Measurements from ENCODE around the gene ESPNL. TPM values are rescaled to one million over a fixed set of nuclear protein-coding genes. Genes with fewer than 3 reads are reported as not detected.

The ESPNL gene
- total RNA-seq, 1 experiment from 2014 or later = 0.19 TPM

- Mint-ChIP-seq H3K9me3 (ENCODE audit: low read depth, unreplicated experiment) (peaks cover 2% of the 10 kb centered on the region), H3K27me3 (ENCODE audit: unreplicated experiment) (peaks cover 64% of the 10 kb centered on the region), H3K36me3 (ENCODE audit: insufficient read depth, unreplicated experiment) (no peaks in the 10 kb centered on the region), H3K4me3 (ENCODE audit: low read depth, unreplicated experiment) (no peak overlapping the region), H3K4me1 (ENCODE audit: low read depth, unreplicated experiment) (no peaks in the 10 kb centered on the region), H3K27ac (ENCODE audit: unreplicated experiment) (no peak overlapping the region)
- intact Hi-C loops (cut with micrococcal nuclease; ENCODE audit: unreplicated experiment) = no loop called here
- TF ChIP-seq, protein P1, sequence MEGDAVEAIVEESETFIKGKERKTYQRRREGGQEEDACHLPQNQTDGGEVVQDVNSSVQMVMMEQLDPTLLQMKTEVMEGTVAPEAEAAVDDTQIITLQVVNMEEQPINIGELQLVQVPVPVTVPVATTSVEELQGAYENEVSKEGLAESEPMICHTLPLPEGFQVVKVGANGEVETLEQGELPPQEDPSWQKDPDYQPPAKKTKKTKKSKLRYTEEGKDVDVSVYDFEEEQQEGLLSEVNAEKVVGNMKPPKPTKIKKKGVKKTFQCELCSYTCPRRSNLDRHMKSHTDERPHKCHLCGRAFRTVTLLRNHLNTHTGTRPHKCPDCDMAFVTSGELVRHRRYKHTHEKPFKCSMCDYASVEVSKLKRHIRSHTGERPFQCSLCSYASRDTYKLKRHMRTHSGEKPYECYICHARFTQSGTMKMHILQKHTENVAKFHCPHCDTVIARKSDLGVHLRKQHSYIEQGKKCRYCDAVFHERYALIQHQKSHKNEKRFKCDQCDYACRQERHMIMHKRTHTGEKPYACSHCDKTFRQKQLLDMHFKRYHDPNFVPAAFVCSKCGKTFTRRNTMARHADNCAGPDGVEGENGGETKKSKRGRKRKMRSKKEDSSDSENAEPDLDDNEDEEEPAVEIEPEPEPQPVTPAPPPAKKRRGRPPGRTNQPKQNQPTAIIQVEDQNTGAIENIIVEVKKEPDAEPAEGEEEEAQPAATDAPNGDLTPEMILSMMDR (IDR thresholded peaks at IDR 0.05; ENCODE audit: unreplicated experiment) = no peak
- no TSS peak for BruUV-seq (replicated peaks)
- CTCF ChIA-PET = no interaction called here
- no peak for DNase-seq
Observed at GRCh38 chr2:238116298-238117198, 16.4 kb downstream of the ESPNL start.

- no peak for DNase-seq
- H3K4me3 Mint-ChIP-seq (ENCODE audit: low read depth, unreplicated experiment) = no peak overlapping the region
- CTCF ChIA-PET = no interaction called here
- peaks cover 2% of the 10 kb centered on the region for H3K9me3 Mint-ChIP-seq (ENCODE audit: low read depth, unreplicated experiment)
- TF ChIP-seq, protein P1 (IDR thresholded peaks at IDR 0.05; ENCODE audit: unreplicated experiment) = no peak
- BruUV-seq (replicated peaks) = no TSS peak
- no peaks in the 10 kb centered on the region for H3K4me1 Mint-ChIP-seq (ENCODE audit: low read depth, unreplicated experiment)
- H3K27me3 Mint-ChIP-seq (ENCODE audit: unreplicated experiment) = peaks cover 64% of the 10 kb centered on the region
- H3K27ac Mint-ChIP-seq (ENCODE audit: unreplicated experiment) = no peak overlapping the region
- intact Hi-C loops (cut with micrococcal nuclease; ENCODE audit: unreplicated experiment) = no loop called here
- H3K36me3 Mint-ChIP-seq (ENCODE audit: insufficient read depth, unreplicated experiment) = no peaks in the 10 kb centered on the region
Observed at GRCh38 chr2:238117199-238118154, 17.3 kb downstream of the ESPNL start.

GRCh38 chr2:238119756-238120462, 19.8 kb downstream of the ESPNL start:
- Mint-ChIP-seq H3K36me3 (ENCODE audit: insufficient read depth, unreplicated experiment) (no peaks in the 10 kb centered on the region), H3K4me3 (ENCODE audit: low read depth, unreplicated experiment) (no peak overlapping the region), H3K27me3 (ENCODE audit: unreplicated experiment) (peaks cover 50% of the 10 kb centered on the region), H3K4me1 (ENCODE audit: low read depth, unreplicated experiment) (no peaks in the 10 kb centered on the region), H3K27ac (ENCODE audit: unreplicated experiment) (no peak overlapping the region), H3K9me3 (ENCODE audit: low read depth, unreplicated experiment) (no peaks in the 10 kb centered on the region)
- DNase-seq = no peak
- intact Hi-C loops (cut with micrococcal nuclease; ENCODE audit: unreplicated experiment) = no loop called here
- CTCF ChIA-PET = no interaction called here
- TF ChIP-seq, protein P1 (IDR thresholded peaks at IDR 0.05; ENCODE audit: unreplicated experiment) = no peak
- BruUV-seq (replicated peaks) = no TSS peak

Measured in Calu3 (cell line).